HFFc6 (cell line): ENCODE measurements around the gene HEBP1. TPM values are rescaled to one million over a fixed set of nuclear protein-coding genes. Genes with fewer than 3 reads are reported as not detected.
A peak's percentile ranks its signal among the peaks of the same experiment; 100 is the strongest.

Source experiments
- DNase-seq: peaks from one replicate; pipeline ENCODE4 v3.0.0-alpha.2; 2018
- H3K27ac Mint-ChIP-seq: 2 replicates; pipeline ENCODE4 v1.8.0; 2020; ENCODE audit warnings: mild to moderate bottlenecking, mixed read lengths
- H3K27me3 Mint-ChIP-seq: 2 replicates; pipeline ENCODE4 v1.8.0; 2021; ENCODE audit warnings: mild to moderate bottlenecking, moderate library complexity, mixed read lengths; ENCODE audit not compliant: insufficient read depth
- H3K36me3 Mint-ChIP-seq: 2 replicates; pipeline ENCODE4 v1.8.0; 2021; ENCODE audit warnings: low read depth, mixed read lengths
- H3K4me1 Mint-ChIP-seq: 2 replicates; pipeline ENCODE4 v1.8.0; 2020; ENCODE audit warnings: low read depth, mixed read lengths
- H3K4me3 Mint-ChIP-seq: 2 replicates; pipeline ENCODE4 v1.8.0; 2020; ENCODE audit warnings: mild to moderate bottlenecking, moderate library complexity, mixed read lengths
- H3K9me3 Mint-ChIP-seq: 2 replicates; pipeline ENCODE4 v1.8.0; 2020; ENCODE audit warnings: mild to moderate bottlenecking, mixed read lengths
- total RNA-seq, 6 experiments: library from RNA; stranded (reverse); fragmentation: NEBNext Ultra II Directional; extraction: Animal tissue kit (Norgen Biotek cat#: 25700); gene quantifications; 2 replicates in 1 of 6; 3 replicates in 5 of 6; pipeline ENCODE4 v1.2.3, GENCODE V29; 2021
- TF ChIP-seq, protein P1 (sequence below): fragments of 200-600 bp; sonication (generic); IDR thresholded peaks from 2 replicates; pipeline ENCODE4 v1.5.0; 2021; ENCODE audit warnings: antibody characterized with exemption, mild to moderate bottlenecking

HEBP1 gene
- total RNA-seq, 6 experiments from 2014 or later: 65.0 to 100 (median 70.8) TPM

DNA sequence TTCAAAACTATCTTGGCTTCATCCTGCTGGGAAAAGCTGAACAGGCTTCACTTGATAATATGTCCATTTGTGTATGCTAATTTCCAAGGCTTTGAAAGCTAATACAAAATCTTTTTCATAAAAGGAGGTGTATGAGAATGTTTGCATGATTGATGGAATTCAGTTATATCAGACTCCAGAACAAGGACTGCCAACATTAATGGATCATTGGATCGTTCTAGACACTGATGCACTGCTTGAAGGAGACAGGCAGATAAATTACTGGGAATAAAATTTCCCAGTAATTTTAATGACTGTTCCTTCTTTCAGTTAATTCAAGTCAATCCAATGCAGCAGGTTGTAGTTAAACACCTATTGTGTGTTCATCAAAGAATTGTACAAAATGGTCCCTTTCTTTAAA, 48.6 kb downstream of the HEBP1 start:
- Mint-ChIP-seq H3K4me1 (peaks cover 24% of the 10 kb centered on the region), H3K4me3 (no peak overlapping the region), H3K36me3 (peaks cover 12% of the 10 kb centered on the region), H3K27me3 (peaks cover 7% of the 10 kb centered on the region), H3K27ac (no peak overlapping the region), H3K9me3 (no peaks in the 10 kb centered on the region)
- TF ChIP-seq, protein P1, sequence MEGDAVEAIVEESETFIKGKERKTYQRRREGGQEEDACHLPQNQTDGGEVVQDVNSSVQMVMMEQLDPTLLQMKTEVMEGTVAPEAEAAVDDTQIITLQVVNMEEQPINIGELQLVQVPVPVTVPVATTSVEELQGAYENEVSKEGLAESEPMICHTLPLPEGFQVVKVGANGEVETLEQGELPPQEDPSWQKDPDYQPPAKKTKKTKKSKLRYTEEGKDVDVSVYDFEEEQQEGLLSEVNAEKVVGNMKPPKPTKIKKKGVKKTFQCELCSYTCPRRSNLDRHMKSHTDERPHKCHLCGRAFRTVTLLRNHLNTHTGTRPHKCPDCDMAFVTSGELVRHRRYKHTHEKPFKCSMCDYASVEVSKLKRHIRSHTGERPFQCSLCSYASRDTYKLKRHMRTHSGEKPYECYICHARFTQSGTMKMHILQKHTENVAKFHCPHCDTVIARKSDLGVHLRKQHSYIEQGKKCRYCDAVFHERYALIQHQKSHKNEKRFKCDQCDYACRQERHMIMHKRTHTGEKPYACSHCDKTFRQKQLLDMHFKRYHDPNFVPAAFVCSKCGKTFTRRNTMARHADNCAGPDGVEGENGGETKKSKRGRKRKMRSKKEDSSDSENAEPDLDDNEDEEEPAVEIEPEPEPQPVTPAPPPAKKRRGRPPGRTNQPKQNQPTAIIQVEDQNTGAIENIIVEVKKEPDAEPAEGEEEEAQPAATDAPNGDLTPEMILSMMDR: no peak
- DNase-seq: no peak

DNA sequence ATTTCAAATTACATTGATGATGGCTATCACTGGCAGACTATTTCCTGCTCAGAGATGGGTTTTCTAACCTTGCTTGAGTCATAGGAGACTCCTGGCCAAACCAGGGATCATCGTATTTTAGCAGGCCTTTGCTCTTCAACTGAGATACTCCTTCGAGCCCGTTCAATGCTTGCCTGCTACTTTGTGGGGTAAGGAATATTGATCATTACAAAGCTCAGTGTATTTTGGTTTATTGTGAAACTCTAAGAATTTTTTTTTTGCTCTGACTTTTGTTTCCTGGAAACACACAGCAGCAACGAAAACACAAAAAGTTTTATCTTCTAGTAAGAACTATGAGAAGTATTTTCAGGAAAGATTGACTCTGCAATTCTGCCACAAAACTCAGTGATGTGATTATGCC, 52.2 kb downstream of the HEBP1 start:
- H3K27me3 Mint-ChIP-seq: peaks cover 9% of the 10 kb centered on the region
- H3K27ac Mint-ChIP-seq: no peak overlapping the region
- H3K36me3 Mint-ChIP-seq: peaks cover 12% of the 10 kb centered on the region
- H3K9me3 Mint-ChIP-seq: no peaks in the 10 kb centered on the region
- H3K4me1 Mint-ChIP-seq: peaks cover 11% of the 10 kb centered on the region
- TF ChIP-seq, protein P1: no peak
- no peak overlapping the region for H3K4me3 Mint-ChIP-seq
- DNase-seq: no peak

DNA sequence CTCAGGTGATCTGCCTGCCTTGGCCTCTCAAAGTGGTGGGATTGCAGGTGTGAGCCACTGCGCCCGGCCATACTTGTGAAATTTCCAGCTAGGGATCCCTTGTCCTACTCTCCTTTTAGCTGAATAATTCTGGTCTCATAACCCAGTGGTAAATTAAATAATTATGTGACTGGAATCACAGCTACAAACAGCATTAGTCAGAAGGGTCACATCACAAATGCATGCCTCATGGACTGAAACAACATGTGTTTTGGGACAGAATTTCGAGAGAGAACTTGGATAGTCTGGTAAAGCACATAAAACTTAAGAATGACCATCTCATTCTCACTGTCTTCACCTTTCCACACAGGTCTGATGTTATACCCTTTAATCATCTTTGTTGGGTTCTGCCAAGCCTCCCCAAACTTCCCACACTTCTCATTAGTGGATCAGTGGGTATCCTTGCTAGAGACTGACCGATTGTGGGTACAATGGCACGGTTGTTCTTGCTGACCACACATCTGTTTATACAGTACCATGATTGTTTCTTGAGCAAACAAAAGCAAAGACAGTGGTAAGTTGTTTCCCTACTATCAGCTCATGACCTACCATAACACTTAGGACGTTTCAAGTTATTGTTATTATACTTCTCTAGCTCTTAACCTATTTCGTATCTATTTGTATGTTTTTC, 53.2 kb downstream of the HEBP1 start:
- TF ChIP-seq, protein P1: no peak
- peaks cover 11% of the 10 kb centered on the region for H3K4me1 Mint-ChIP-seq
- peaks cover 15% of the 10 kb centered on the region for H3K27me3 Mint-ChIP-seq
- H3K27ac Mint-ChIP-seq: no peak overlapping the region
- no peak overlapping the region for H3K4me3 Mint-ChIP-seq
- no peaks in the 10 kb centered on the region for H3K9me3 Mint-ChIP-seq
- DNase-seq: peak; percentile 36
- peaks cover 12% of the 10 kb centered on the region for H3K36me3 Mint-ChIP-seq

DNA sequence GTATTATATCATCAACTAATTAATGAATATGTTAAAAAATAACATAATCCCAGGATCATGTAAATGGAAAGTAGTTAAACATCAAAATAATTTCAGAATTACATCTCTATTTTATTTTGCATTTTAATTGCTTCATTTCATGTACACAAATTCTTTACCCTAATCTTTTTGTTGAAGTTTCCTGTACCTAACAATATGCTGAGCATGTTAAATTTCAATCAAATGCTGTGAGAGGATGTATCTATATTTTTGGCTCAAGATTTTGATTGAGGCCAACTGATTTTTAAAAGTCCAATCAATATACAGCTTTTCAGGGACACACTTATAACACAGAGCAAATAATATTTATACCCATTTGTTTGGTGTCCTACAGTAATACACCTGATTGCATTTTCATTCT, 54.5 kb downstream of the HEBP1 start:
- peaks cover 11% of the 10 kb centered on the region for H3K4me1 Mint-ChIP-seq
- no peak overlapping the region for H3K27ac Mint-ChIP-seq
- peaks cover 18% of the 10 kb centered on the region for H3K27me3 Mint-ChIP-seq
- TF ChIP-seq, protein P1: no peak
- no peak overlapping the region for H3K4me3 Mint-ChIP-seq
- DNase-seq: no peak
- H3K9me3 Mint-ChIP-seq: no peaks in the 10 kb centered on the region
- H3K36me3 Mint-ChIP-seq: peaks cover 12% of the 10 kb centered on the region

DNA sequence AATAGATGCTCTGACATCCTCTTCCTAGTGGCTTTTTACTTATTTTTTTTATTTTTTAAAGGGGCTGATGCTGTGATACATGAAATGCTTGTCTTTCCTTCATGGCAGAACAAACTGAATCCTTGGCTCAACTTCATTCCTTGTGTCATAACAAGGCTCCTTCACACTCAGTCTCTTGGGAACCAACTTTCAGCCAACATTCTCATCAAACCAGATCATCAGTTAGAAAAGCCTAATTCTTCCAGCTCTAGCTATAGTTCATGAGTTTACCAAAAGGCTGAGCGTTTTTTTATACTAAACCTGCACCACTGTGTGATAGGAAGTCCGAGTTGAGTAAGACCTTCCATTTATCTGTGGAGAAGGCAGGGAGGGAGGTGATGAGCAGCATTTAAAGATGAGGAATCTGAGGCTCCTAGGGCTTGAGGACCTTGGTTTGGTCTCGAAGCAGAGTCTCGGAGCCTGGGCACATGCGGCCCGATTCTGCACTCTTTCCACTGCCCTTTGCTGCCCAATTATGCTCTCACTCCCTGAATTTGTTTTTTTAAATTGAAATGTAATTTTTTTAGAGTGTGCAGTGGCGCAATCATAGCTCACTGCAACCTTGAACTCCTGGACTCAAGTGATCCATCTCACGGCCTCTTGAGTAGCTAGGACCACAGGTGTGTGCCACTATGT, 56.3 kb downstream of the HEBP1 start:
- DNase-seq: no peak
- H3K4me3 Mint-ChIP-seq: no peak overlapping the region
- peaks cover 14% of the 10 kb centered on the region for H3K27me3 Mint-ChIP-seq
- no peaks in the 10 kb centered on the region for H3K36me3 Mint-ChIP-seq
- H3K27ac Mint-ChIP-seq: no peak overlapping the region
- no peaks in the 10 kb centered on the region for H3K9me3 Mint-ChIP-seq
- TF ChIP-seq, protein P1: no peak
- H3K4me1 Mint-ChIP-seq: peaks cover 11% of the 10 kb centered on the region
